GM13977 (cell line): ENCODE measurements around the gene IRX1.

Source experiments
- DNase-seq: peaks from one replicate; pipeline ENCODE4 v3.0.0; 2012; ENCODE audit warnings: low spot score
- CTCF ChIP-seq: IDR thresholded peaks from 2 replicates; pipeline ENCODE4 v1.5.1; 2012; ENCODE audit warnings: mild to moderate bottlenecking, control low read depth; ENCODE audit not compliant: insufficient read depth; ENCODE audit errors: extremely low read depth, missing control alignments
- in situ Hi-C: fragments of 300-500 bp; cut with MboI; formaldehyde crosslinking; loops from one replicate; pipeline ENCODE4 v1.12.0; 2022; ENCODE audit warnings: low sequenced_read_pairs, low pct_unique_long_range_greater_than_20kb, mixed read lengths, inconsistent platforms; ENCODE audit not compliant: unreplicated experiment

Gene IRX1

GRCh38 chr5:3615829-3616228 lies 20.2 kb downstream of the IRX1 start:
- TF ChIP-seq CTCF: no peak
- DNase-seq: no peak
- in situ Hi-C loops: no loop called here

- no peak for DNase-seq
- in situ Hi-C loops: no loop called here
- no peak for TF ChIP-seq CTCF
Observed at GRCh38 chr5:3619579-3619978, 23.9 kb downstream of the IRX1 start.

GRCh38 chr5:3622961-3623360 lies 27.3 kb downstream of the IRX1 start:
- DNase-seq: no peak
- in situ Hi-C loops: no loop called here
- no peak for TF ChIP-seq CTCF

GRCh38 chr5:3625626-3626025 lies 30.0 kb downstream of the IRX1 start:
- no peak for DNase-seq
- TF ChIP-seq CTCF: no peak
- in situ Hi-C loops: no loop called here

- no peak for DNase-seq
- in situ Hi-C loops: no loop called here
- TF ChIP-seq CTCF: no peak
Observed at GRCh38 chr5:3634061-3634460, 38.4 kb downstream of the IRX1 start.

GRCh38 chr5:3639175-3639574 lies 43.5 kb downstream of the IRX1 start:
- DNase-seq: no peak
- in situ Hi-C loops: no loop called here
- no peak for TF ChIP-seq CTCF

GRCh38 chr5:3642231-3642630 lies 46.6 kb downstream of the IRX1 start:
- in situ Hi-C loops: no loop called here
- DNase-seq: no peak
- no peak for TF ChIP-seq CTCF
